ENCODE measurements around the gene IGFBP7. TPM values are rescaled to one million over a fixed set of nuclear protein-coding genes. Genes with fewer than 3 reads are reported as not detected.

IGFBP7 gene, protein sequence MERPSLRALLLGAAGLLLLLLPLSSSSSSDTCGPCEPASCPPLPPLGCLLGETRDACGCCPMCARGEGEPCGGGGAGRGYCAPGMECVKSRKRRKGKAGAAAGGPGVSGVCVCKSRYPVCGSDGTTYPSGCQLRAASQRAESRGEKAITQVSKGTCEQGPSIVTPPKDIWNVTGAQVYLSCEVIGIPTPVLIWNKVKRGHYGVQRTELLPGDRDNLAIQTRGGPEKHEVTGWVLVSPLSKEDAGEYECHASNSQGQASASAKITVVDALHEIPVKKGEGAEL
- total RNA-seq = 68.7 TPM

- ATAC-seq (peak; percentile 85), DNase-seq (ENCODE audit: low spot score) (peak; percentile 55)
Measured at GRCh38 chr4:57109847-57110639, at the start of gene IGFBP7. IGFBP7 (minus strand) TSS chr4:57110385; CDS start chr4:57110351, 34 bp downstream.

- DNase-seq (ENCODE audit: low spot score) (no peak), ATAC-seq (no peak)
Measured at GRCh38 chr4:57159866-57160265, 49.7 kb upstream of the IGFBP7 start.

GRCh38 chr4:57158762-57159161 lies 48.6 kb upstream of the IGFBP7 start:
- DNase-seq (ENCODE audit: low spot score) (no peak), ATAC-seq (no peak)

DNA sequence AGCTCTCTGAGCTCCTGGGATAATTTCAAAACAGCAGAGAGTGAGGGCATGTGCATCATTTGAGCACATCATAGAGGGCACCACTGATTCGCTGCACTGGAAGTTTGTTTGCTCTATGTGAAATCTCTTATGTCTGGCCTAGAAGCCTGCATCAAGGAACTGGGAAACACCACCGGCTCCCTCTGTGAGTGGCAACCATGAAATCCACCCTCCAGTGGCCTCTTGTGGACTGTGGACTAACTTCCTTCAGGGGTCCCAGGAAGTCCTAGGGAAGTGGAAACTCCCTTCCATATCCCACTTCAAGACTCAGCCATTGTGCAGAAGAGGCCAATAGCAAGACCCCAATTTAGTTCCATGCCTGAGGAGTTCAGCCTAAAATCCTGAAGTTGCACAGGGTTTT lies 48.0 kb upstream of the IGFBP7 start:
- DNase-seq (ENCODE audit: low spot score) (no peak), ATAC-seq (no peak)

DNA sequence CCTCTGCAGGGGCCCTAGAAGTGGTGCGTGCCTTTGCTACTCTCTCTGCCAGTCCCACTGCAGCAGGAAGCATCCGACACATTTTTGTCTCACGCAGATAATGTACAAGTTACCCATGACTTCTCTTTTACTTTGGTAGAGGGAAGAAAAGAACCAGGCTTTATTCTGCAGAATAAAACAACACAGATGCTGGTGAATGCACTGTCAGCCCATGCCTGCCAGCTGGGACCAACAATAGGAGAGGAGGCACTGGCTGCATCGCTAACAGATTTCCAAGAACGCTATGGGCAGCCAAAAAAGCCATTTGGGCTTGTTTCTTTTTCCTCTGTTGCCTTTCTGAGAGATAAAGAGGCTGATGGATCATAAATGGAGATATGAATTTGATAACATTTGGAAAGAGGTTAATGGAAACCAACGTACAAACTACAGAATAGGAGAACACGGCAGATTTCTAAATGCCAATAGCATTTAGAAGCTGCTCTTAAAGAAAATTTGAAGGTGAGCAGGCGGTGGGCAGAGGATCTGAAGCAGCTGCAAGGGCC lies 47.5 kb upstream of the IGFBP7 start:
- DNase-seq (ENCODE audit: low spot score) (no peak), ATAC-seq (no peak)

- DNase-seq (ENCODE audit: low spot score) (no peak), ATAC-seq (no peak)
Measured at GRCh38 chr4:57156242-57156990, 46.2 kb upstream of the IGFBP7 start.

DNA sequence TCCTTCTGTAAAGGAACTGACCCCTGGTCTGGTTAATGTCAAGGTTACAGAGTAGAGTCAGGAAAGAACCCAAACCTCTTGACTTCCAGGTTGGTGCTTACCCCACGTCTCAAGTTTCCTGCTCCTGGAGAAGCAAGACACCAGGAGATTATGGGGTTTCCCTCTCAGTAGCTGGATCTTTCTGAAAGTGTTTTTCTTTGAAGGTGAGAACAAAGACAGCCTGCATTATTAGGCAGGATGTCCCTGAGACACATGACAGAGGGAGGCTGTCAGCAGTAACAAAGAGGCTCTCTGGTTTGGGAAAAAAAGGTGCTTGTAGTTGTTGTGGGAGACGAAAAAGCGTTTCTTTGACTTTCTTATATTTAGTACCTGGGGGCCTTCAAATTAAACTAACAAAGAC lies 44.7 kb upstream of the IGFBP7 start:
- DNase-seq (ENCODE audit: low spot score) (no peak), ATAC-seq (no peak)

DNA sequence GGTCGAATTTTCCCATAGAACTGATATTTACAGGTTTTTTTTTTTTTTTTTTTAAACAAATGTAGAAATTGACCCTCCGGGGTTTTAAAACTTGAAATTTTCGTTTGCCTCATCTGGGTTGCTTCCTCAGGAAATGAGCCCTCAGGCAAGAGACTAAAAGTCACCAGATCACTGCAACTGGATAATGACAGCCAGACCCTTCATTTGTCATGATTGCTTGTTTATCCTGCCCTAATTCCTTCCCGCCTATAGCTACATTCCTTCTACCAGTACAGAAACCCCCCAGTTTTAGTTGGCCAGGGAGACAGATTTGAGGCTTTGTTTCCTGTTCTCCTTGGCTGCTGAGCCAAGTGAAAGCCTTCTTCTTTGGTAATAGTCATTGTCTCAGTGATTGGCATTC lies 44.0 kb upstream of the IGFBP7 start:
- no peak for DNase-seq (ENCODE audit: low spot score)
- ATAC-seq = no peak

- no peak for DNase-seq (ENCODE audit: low spot score)
- no peak for ATAC-seq
Measured at GRCh38 chr4:57153207-57153606, 43.0 kb upstream of the IGFBP7 start.

DNA sequence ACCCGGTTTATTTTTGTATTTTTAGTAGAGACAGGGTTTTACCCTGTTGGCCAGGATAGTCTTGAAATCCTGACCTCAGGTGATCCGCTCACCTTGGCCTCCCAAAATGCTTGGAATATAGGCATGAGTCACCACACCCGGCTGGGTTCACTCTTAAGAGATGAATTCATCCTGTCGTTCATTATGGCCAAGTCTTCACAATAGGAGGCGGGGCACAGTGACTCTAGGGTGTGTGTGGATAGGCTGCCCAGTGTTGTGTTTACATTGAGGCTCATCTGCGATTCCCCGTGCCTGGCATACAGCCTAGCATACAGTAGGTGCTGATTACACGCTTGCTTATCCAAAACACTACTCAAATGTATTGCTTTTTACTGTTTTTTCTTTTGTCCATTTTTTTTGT lies 41.3 kb upstream of the IGFBP7 start:
- DNase-seq (ENCODE audit: low spot score) = no peak

DNA sequence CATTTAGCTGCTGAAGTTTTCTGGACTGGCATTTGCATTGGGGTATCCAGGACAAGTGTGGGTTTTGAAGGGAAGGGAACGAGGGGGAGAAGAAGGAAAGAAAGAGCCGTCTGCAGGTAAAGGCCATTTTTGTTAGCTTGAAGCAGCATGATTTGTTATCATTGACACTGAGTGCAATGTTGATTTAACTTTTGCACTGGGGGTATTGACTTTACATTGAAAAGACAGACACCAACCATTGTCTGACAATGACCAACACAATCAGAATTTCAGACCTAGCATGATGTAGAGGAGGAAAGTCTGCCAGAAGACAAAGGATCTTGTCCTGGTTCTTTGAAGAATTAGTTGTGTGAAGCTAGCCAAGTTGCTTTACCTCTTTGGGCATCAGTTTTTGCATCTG lies 39.6 kb upstream of the IGFBP7 start:
- no peak for DNase-seq (ENCODE audit: low spot score)
- no peak for ATAC-seq

More for the DNA sequence above, 41.3 kb upstream of the IGFBP7 start:
- no peak for ATAC-seq

GRCh38 chr4:57148831-57149505 lies 38.8 kb upstream of the IGFBP7 start:
- ATAC-seq = no peak
- DNase-seq (ENCODE audit: low spot score) = no peak

DNA sequence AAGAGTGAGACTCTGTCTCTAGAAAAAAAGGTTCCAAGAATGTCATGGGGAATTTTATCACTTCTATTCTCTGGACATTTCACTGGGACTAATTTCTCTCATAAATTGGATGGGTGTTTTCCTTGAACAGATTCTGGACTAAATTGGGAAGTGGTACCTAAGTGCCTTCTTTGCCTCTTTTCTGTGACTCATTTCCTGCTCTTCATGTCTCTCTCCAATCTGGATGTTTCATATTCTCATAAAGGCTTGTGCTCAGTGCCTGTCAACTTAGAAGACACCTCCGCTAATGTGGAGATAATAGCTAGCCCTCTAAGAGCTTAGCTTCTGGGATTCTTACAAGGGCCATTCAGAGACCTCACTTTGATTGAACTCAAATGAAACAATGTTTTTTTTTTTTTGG lies 38.0 kb upstream of the IGFBP7 start:
- ATAC-seq = no peak
- no peak for DNase-seq (ENCODE audit: low spot score)

GRCh38 chr4:57147335-57148060 lies 37.3 kb upstream of the IGFBP7 start:
- no peak for ATAC-seq
- no peak for DNase-seq (ENCODE audit: low spot score)

DNA sequence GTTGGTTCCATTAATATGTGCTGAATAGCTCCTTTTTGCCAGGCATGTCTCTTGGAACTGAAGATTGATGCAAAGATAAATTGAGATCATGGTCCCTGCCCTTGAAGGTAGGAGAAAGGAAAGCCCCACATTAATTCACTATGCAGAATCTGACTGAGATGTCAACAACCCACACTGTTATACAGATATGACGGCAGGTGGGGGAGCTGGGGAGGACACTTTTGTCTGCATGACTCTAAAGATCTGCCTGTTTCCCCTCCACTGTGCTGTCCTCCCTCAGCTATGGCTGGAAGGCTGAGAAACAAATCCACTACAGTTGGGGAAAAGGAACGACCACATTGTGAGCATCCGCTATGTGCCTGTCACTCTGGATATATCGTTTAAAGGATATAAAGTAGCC lies 36.3 kb upstream of the IGFBP7 start:
- ATAC-seq = no peak
- DNase-seq (ENCODE audit: low spot score) = no peak

GRCh38 chr4:57144466-57144865 lies 34.3 kb upstream of the IGFBP7 start:
- DNase-seq (ENCODE audit: low spot score) (no peak), ATAC-seq (no peak)

GRCh38 chr4:57139783-57140182 lies 29.6 kb upstream of the IGFBP7 start:
- ATAC-seq = no peak
- no peak for DNase-seq (ENCODE audit: low spot score)

DNA sequence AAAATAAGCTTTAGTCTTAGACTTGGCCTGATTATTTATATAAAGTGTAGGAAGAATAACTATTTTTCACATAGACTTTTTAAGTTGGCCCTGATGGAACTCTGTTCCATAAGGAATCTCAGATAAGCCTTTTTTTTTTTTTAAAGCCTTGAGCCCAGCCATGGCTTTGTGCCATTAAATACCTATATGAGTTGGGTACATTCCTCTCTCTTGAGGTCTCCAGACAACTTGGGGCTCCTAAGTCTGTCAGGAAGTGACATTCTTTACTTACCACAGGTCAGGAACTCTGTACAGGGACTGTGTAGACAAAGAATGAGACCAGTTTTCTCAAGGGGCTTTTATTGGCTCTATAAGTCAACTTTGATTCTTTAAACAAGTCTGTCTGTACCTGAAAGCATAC lies 27.1 kb upstream of the IGFBP7 start:
- ATAC-seq = no peak

DNA sequence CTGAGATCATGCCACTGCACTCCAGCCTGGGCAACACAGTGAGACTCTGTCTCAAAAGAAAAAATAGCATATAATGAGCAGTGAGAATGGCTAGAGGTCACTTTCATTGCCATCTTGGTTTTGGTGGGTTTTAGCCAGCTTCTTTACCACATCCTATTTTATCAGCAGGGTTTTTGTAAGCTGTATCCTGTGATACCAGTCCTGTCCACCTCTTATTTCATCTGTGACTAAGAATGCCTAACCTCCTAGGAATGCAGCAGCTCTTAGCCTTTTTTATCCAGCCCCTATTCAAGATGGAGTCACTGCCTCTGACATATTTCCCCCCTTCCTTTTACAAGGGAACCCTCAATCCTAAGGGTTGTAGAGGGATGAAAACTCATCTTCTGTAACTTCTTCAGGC lies 26.1 kb upstream of the IGFBP7 start:
- ATAC-seq (no peak), DNase-seq (ENCODE audit: low spot score) (no peak)

More for the DNA sequence above, 27.1 kb upstream of the IGFBP7 start:
- no peak for DNase-seq (ENCODE audit: low spot score)

- DNase-seq (ENCODE audit: low spot score) (no peak), ATAC-seq (no peak)
Measured at GRCh38 chr4:57132743-57133137, 22.6 kb upstream of the IGFBP7 start.

All from left lobe of liver (tissue), 2 donors.